CD4-positive, alpha-beta T cell treated with Interferon alpha-2 for 1 hour (primary cell): ENCODE measurements around the gene PAM.
A peak's percentile ranks its signal among the peaks of the same experiment; 100 is the strongest.

Experiments used
- DNase-seq, 2 donors: peaks; one replicate each; pipeline ENCODE4 v3.0.0-alpha.2; 2020 to 2022

PAM gene

DNA sequence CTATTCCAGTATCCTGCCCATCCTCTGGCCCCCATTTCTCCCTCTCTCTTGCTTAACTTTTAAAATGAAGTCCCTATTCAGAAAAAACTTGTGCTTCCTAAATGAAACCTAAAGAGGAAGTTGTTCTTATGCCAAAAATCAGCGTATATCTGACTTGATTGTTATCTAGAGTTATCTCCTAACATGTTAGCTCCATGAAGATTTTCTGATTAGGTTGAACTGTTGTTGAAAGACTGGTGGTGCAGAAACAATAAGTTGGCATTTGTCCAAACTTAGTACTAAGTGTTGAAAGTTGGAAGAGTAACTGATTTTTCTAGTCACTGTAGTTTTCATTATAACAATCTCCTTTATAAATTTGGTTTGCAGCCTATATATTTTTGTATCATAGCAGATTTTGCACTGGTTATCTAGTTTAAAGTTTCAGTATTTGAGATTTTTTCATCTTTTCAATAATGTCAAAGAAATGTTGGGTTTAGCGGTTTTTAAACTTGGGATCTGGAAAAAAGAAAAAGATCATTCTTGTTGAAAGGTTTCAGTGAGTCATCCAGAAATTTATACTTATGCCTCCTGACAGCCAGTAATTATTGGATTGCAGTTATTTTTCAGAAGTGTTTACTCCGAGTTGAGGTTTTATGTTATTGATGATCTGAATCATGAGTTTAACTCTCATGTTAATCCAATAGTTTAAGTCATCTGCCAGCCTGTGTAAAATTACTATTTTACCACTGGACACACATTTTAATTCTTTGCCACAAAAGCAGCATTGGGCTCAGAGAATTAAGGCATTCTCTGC lies 60.6 kb downstream of the PAM start:
- no peak for DNase-seq

DNA sequence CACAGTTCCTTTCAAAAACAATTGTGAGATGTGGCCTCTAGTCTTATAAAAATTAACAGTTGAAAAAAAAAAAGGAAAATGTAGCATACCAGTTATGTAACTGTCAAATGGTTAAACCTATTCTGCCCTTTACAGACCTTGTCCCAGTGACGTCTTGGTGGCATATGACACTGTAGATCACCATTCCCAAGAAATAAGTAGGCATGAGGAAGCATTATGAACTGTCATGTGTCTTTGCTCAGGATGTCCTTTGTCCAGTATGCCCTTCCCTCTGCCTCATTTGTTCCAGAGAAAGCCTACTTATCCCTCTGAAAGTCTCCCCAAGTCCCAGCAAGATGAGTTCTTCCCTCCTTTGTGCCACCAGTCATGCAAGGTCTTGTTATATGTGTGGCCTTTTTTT lies 63.2 kb downstream of the PAM start:
- DNase-seq = no peak

DNA sequence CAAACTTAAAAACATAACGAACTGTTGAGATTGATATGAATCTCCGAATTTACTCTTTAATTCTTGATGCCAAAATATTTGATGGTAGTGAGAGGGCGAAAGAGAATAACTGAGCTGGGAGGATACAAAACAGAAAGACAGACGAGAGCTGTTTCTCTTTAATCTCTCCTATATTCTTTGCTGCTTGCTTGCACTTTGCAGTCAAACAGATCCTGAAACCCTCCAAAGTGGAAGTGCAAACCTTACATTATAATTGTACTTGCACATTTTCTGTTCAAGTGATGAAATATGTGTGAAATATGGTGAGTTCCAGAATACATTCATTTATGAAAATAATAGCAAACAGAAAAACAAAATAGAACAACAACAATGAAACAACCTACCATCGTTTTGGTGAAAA lies 63.8 kb downstream of the PAM start:
- DNase-seq = no peak

DNA sequence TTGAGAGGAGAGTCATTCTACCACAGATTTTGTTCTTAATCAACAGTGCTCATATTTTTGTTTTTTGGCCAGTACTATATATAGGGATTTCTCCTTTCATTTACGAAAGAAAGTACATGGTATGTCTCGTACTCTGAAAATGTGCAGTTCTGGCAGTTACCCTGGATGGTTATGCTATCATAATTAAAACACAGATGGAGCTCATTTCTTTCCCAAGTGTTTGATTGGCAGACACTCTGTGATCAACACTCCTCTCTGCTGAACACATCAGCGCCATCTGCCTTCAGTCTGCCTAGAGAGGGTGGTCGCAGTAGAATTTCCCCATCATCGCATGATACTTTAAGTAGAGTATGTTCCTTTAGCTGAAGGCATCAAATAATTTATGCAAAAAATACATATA lies 64.5 kb downstream of the PAM start:
- no peak for DNase-seq

DNA sequence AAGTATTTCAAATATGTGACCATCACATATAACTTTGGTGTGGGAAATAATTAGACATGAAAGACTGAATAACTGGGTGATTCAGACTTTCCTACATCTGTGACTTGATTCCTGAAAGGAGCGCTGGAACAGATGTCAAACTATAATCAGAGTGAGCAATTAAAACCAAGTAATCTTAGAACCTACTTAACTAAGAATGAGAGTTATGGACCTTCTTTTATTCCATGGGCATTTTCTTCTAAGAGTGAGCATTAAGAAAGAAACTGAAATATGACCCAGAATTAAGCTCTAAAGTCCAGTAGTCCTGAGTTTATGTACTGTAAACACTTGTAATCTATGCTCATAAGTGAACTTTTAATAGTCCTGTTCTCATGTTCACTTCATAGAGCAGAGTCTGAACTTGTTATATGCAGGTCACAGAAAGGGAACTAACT lies 68.4 kb downstream of the PAM start:
- DNase-seq = no peak

- DNase-seq = no peak
These were observed 71.5 kb downstream of the PAM start for GRCh38 chr5:102826629-102827028.

- DNase-seq = no peak
These were observed 75.1 kb downstream of the PAM start for GRCh38 chr5:102830241-102830640.

GRCh38 chr5:102832445-102832844 lies 77.3 kb downstream of the PAM start:
- no peak for DNase-seq

- no peak for DNase-seq
These were observed 78.0 kb downstream of the PAM start for GRCh38 chr5:102833146-102833545.

- no peak for DNase-seq
These were observed 79.4 kb downstream of the PAM start for GRCh38 chr5:102834438-102834964.

- DNase-seq = no peak
These were observed 80.6 kb downstream of the PAM start for GRCh38 chr5:102835717-102836116.

- DNase-seq = no peak
These were observed 85.9 kb downstream of the PAM start for GRCh38 chr5:102841021-102841420.

DNA sequence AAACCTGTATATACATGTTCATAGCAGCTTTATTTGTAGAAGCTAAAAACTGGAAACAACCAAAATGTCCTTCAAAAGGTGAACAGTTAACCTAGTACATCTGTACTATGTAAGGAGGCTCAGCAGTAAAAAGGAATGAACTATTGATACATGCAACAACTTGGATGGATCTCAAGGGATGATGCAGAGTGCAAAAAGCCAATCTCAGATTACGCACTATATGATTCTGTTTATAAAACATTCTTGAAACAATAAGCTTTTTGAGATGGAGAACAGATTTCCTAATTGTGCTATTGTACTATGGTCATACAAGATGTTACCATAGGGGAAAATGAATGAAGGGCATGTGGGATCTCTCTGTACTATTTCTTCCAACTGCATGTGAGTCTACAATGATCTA lies 88.9 kb downstream of the PAM start:
- no peak for DNase-seq

- DNase-seq = no peak
These were observed 89.9 kb downstream of the PAM start for GRCh38 chr5:102845041-102845440.

GRCh38 chr5:102850503-102850902 lies 95.4 kb downstream of the PAM start:
- DNase-seq = no peak

DNA sequence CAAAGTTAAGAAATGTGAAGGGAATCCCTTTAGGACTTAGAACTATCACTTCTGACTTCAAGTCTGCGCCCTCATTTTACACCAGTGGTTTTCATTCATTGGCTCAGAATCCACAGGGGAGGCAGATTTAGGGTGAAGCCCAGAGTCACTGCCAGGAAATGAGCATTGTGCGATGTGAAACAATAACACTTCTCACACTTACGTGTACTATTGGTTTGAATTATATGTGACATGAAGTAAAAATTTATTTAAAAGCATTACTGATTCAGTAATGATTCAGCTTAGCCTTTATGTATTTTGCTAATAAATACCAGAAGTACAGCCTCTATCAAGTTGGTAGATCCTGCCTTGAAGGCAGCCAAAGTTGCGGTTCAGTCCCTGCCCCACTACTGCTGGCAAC lies 98.6 kb downstream of the PAM start:
- DNase-seq = peak; percentile 48 to 66

GRCh38 chr5:102855681-102856388 lies 100.7 kb downstream of the PAM start:
- peak in 1 of 2 donors; percentile 19 for DNase-seq

DNA sequence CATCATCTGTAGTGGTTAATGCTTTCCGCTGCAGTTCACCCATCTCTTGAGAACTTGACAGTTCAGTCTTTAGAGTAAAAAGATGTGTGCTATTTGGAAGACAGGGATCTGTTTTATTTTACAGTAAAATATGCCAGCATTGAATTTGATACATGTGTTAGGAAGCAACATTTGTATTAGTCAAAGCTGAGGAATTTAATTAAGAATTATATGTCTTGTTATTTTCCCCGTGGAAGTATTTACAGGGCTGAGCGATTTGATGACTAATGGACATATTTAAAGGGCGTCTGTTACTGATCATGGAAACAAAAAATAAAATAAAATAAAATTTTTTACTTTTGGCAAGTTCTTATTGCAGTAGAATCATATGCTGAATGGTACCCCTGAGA lies 101.3 kb downstream of the PAM start:
- DNase-seq = no peak

GRCh38 chr5:102857076-102857818 lies 102.1 kb downstream of the PAM start:
- DNase-seq = no peak

- no peak for DNase-seq
These were observed 103.1 kb downstream of the PAM start for GRCh38 chr5:102858221-102858620.

DNA sequence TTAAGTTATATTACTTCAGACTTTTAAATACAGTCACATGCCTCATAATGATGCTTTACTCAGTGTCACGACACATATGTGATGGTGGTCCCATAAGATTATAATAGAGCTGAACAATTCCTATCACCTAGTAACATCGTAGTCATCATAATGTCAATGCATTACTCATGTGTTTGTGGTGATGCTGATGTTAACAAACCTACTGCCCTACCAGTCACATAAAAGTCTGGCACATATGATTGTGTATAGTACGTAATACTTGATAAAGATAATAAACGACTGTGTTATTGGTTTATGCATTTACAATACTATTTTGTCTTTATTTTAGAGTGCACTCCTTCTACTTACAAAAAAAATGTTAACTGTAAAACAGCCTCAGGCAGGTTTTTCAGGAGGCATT lies 103.7 kb downstream of the PAM start:
- DNase-seq = no peak

- no peak for DNase-seq
These were observed 104.9 kb downstream of the PAM start for GRCh38 chr5:102860035-102860434.

GRCh38 chr5:102863058-102863457 lies 108.0 kb downstream of the PAM start:
- no peak for DNase-seq
